Right atrium auricular region (tissue), 2 donors: ENCODE results near the gene ITGB5. TPM values are rescaled to one million over a fixed set of nuclear protein-coding genes. Genes with fewer than 3 reads are reported as not detected.

Experiments
- DNase-seq: peaks from one replicate; pipeline ENCODE4 v3.0.0-alpha.2; 2019; ENCODE audit warnings: low spot score
- H3K27ac ChIP-seq, 2 donors: fragments of 200-600 bp; sonication (generic); 1 replicate in 1 of 2; 2 replicates in 1 of 2; pipeline ENCODE4 v1.5.1; 2016 to 2019
- H3K27me3 ChIP-seq, 2 donors: fragments of 200-600 bp; sonication (generic); one replicate each; pipeline versions ENCODE4 v1.5.1 to v1.6.0; 2017 to 2019
- H3K36me3 ChIP-seq: fragments of 200-600 bp; sonication (generic); one replicate; pipeline ENCODE4 v1.5.1; 2016
- H3K4me1 ChIP-seq, 2 donors: fragments of 200-600 bp; sonication (generic); one replicate each; pipeline versions ENCODE4 v1.5.1 to v1.6.0; 2017 to 2019
- H3K4me3 ChIP-seq, 2 donors: fragments of 200-600 bp; sonication (generic); 1 replicate in 1 of 2; 2 replicates in 1 of 2; pipeline ENCODE4 v1.5.1; 2017 to 2019; ENCODE audit warnings: mild to moderate bottlenecking in 1 of 2, moderate library complexity in 1 of 2
- H3K9me3 ChIP-seq, 2 donors: fragments of 200-600 bp; sonication (generic); one replicate each; pipeline ENCODE4 v1.5.1; 2019
- CTCF ChIP-seq, 2 donors: fragments of 200-600 bp; sonication (generic); IDR thresholded peaks; one replicate each; pipeline ENCODE4 v1.5.1; 2019; ENCODE audit warnings: antibody characterized with exemption in 2 of 2
- microRNA counts, 2 donors: library from miRNA; unstranded; fragments of <30 nt; microRNA quantifications; one replicate each; lab custom pipeline; 2016 to 2017
- microRNA-seq, 2 donors: library from miRNA; unstranded; fragments of <30 nt; microRNA quantifications; one replicate each; pipeline ENCODE4, GENCODE V29; 2016 to 2017; ENCODE audit warnings: borderline number of aligned reads in 2 of 2, borderline replicate concordance in 1 of 2
- total RNA-seq, 2 donors: library from RNA; depleted of rRNA; stranded (reverse); fragments of >200 nt; gene quantifications; one replicate each; pipeline ENCODE4 v1.1.0, GENCODE V29; 2016

The ITGB5 gene
- total RNA-seq, 2 donors from 2014 or later, result 84.0 to 182 TPM

DNA sequence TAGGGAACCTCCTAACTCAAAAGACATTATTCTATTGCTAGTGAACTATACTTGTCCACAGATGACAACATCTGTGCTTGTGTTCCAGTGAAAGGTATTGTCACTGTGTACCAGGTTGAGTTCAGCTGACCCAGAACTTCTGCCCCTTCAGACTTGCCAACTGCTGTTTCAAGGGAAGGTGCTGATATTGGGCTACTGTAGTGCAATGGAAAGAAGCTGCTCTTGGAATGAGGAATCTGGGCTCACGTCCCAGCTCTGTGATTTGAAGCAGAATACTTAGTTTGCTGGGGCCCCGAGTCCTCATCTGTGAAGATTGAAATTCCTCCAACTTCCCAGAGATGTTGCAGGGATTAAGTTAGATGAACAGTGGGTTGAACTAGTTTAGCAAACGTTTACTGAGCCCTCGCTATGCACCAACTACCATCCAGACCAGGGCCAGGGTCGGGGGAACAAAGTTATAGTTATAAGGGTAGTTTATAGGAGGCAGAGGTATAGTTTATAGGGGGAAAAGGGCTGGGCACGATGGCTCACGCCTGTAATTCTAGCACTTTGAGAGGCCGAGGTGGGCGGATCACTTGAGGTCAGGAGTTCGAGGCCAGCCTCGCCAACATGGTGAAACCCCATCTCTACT lies 172.8 kb downstream of the ITGB5 start:
- TF ChIP-seq CTCF (IDR thresholded peaks at IDR 0.05), result no peak
- Histone ChIP-seq H3K9me3 (no peaks in the 10 kb centered on the region), H3K27me3 (no peaks in the 10 kb centered on the region), H3K4me1 (no peaks in the 10 kb centered on the region), H3K4me3 (no peak overlapping the region), H3K27ac (no peak overlapping the region), H3K36me3 (peaks cover 4% of the 10 kb centered on the region)
- no peak for DNase-seq

MicroRNAs encoded within 50 kb of the gene (microRNA counts, 767-probe panel; counts per million panel counts)
- microRNA hsa-miR-544b (lab: Ali Mortazavi, UCI), result 0 to 31.0 counts per million in 2 donors

Small RNA genes within 50 kb of the gene (microRNA-seq; reads per million reads assigned to microRNA genes)
- gene MIR544B, result 0 to 1.4 reads per million in 2 donors

Other genes with a start within 250 kb of the ITGB5 start
- gene UMPS, start 156.9 kb downstream of the ITGB5 start, total RNA-seq, result 10 to 100 TPM in 1 of 2 donors, 1 to 10 TPM in 1; 6.6 to 14.3 TPM
- not detected for gene MUC13, start 47.4 kb upstream of the ITGB5 start, total RNA-seq
- 100 to 1,000 TPM; 202 to 210 TPM for gene HEG1, start 168.6 kb upstream of the ITGB5 start, total RNA-seq